GM21447 (cell line): ENCODE data around the gene HNRNPUL1.

Experiments
- ATAC-seq: cut with Tn5 transposase; IDR thresholded peaks from one replicate; pipeline ENCODE4 v1.9.1; 2021; ENCODE audit not compliant: unreplicated experiment

The HNRNPUL1 gene

GRCh38 chr19:41307090-41307875 is 43.1 kb downstream of the HNRNPUL1 start:
- ATAC-seq: no peak

GRCh38 chr19:41307954-41308449 is 43.8 kb downstream of the HNRNPUL1 start:
- no peak for ATAC-seq

GRCh38 chr19:41308450-41309179 is 44.4 kb downstream of the HNRNPUL1 start:
- no peak for ATAC-seq

GRCh38 chr19:41309180-41310032 is 45.2 kb downstream of the HNRNPUL1 start:
- no peak for ATAC-seq

- ATAC-seq: peak; percentile 48
Measured at GRCh38 chr19:41310033-41310831, 46.1 kb downstream of the HNRNPUL1 start, which contains the start of gene CCDC97. Gene CCDC97, plus strand, starts transcription at chr19:41310172. Its CDS starts 139 bp downstream, at chr19:41310311.

GRCh38 chr19:41311072-41311471 is 46.9 kb downstream of the HNRNPUL1 start:
- ATAC-seq: no peak

- ATAC-seq: no peak
Measured at GRCh38 chr19:41311613-41312012, 47.4 kb downstream of the HNRNPUL1 start.

GRCh38 chr19:41316306-41316920 is 52.2 kb downstream of the HNRNPUL1 start:
- ATAC-seq: no peak

- no peak for ATAC-seq
Measured at GRCh38 chr19:41318696-41319499, 54.7 kb downstream of the HNRNPUL1 start.

- ATAC-seq: no peak
Measured at GRCh38 chr19:41319500-41320184, 55.5 kb downstream of the HNRNPUL1 start.

GRCh38 chr19:41320185-41320518 is 56.0 kb downstream of the HNRNPUL1 start:
- no peak for ATAC-seq

- no peak for ATAC-seq
Measured at GRCh38 chr19:41320568-41320967, 56.4 kb downstream of the HNRNPUL1 start.

GRCh38 chr19:41321204-41321599 is 57.0 kb downstream of the HNRNPUL1 start:
- no peak for ATAC-seq

GRCh38 chr19:41321600-41322270 is 57.6 kb downstream of the HNRNPUL1 start:
- no peak for ATAC-seq

GRCh38 chr19:41322451-41322850 is 58.3 kb downstream of the HNRNPUL1 start:
- ATAC-seq: no peak

- ATAC-seq: no peak
Measured at GRCh38 chr19:41323023-41323422, 58.9 kb downstream of the HNRNPUL1 start.

- ATAC-seq: no peak
Measured at GRCh38 chr19:41323430-41324125, 59.4 kb downstream of the HNRNPUL1 start.
